SU-DHL-6 (cell line): ENCODE results near the gene HSD17B12.

Experiments
- H2AFZ ChIP-seq: fragments of 200-600 bp; sonication (generic); 2 replicates; pipeline ENCODE4 v1.6.1; 2014; ENCODE audit warnings: low read depth, mild to moderate bottlenecking, moderate library complexity, mixed read lengths, antibody characterized with exemption, low read length; ENCODE audit not compliant: severe bottlenecking
- H3F3A ChIP-seq: fragments of 200-600 bp; shearing (Covaris generic); 2 replicates; pipeline ENCODE4 v1.6.0; 2016; ENCODE audit warnings: antibody characterized with exemption, mild to moderate bottlenecking; ENCODE audit not compliant: insufficient read depth
- H3K27ac ChIP-seq: fragments of 200-600 bp; sonication (generic); 2 replicates; pipeline ENCODE4 v1.5.1; 2016; ENCODE audit warnings: low read depth, mild to moderate bottlenecking, low read length, moderate library complexity, mixed read lengths
- H3K27me3 ChIP-seq: fragments of 200-600 bp; sonication (generic), shearing (Covaris generic); 2 replicates; pipeline ENCODE4 v1.6.0; 2014; ENCODE audit warnings: mild to moderate bottlenecking, low read length
- H3K36me3 ChIP-seq: fragments of 200-600 bp; sonication (generic); 2 replicates; pipeline ENCODE4 v1.6.1; 2014; ENCODE audit warnings: mild to moderate bottlenecking, low read length, mixed read lengths
- H3K4me2 ChIP-seq: fragments of 300-600, 200-600 bp; shearing (Covaris generic), sonication (generic); 2 replicates; pipeline ENCODE4 v1.6.0; 2014; ENCODE audit warnings: low read length, low read depth, mild to moderate bottlenecking; ENCODE audit not compliant: poor library complexity, severe bottlenecking
- H3K4me3 ChIP-seq: fragments of 200-600 bp; sonication (generic); 2 replicates; pipeline ENCODE4 v1.5.1; 2014; ENCODE audit warnings: antibody characterized with exemption, low read length, mild to moderate bottlenecking, mixed read lengths; ENCODE audit not compliant: insufficient read depth, poor library complexity, severe bottlenecking
- H3K79me2 ChIP-seq: fragments of 200-600 bp; sonication (generic); 2 replicates; pipeline ENCODE4 v1.6.1; 2014; ENCODE audit warnings: mild to moderate bottlenecking, low read length, moderate library complexity; ENCODE audit not compliant: insufficient read depth
- H3K9ac ChIP-seq: fragments of 200-600 bp; sonication (generic); 2 replicates; pipeline ENCODE4 v1.7.0; 2014; ENCODE audit warnings: mild to moderate bottlenecking, low read length
- H3K9me2 ChIP-seq: fragments of 200-600 bp; sonication (generic); replicated peaks from 2 replicates; pipeline ENCODE4 v1.6.1; 2014; ENCODE audit warnings: low read length; ENCODE audit not compliant: insufficient read depth
- H3K9me3 ChIP-seq: fragments of 200-600 bp; sonication (generic); 2 replicates; pipeline ENCODE4 v1.6.1; 2014; ENCODE audit warnings: low read length, mixed read lengths; ENCODE audit not compliant: insufficient read depth
- H4K20me1 ChIP-seq: fragments of 200-600 bp; sonication (generic); 2 replicates; pipeline ENCODE4 v1.6.1; 2014; ENCODE audit warnings: low read depth, mild to moderate bottlenecking, antibody characterized with exemption, low read length, moderate library complexity, mixed read lengths
- CTCF ChIP-seq: fragments of 200-600 bp; sonication (generic); IDR thresholded peaks from one replicate; pipeline ENCODE4 v1.5.1; 2017; ENCODE audit warnings: antibody characterized with exemption, mild to moderate bottlenecking, low read length, moderate library complexity; ENCODE audit not compliant: insufficient read depth, poor library complexity, severe bottlenecking
- EZH2phosphoT487 ChIP-seq: fragments of 200-600 bp; sonication (generic), shearing (Covaris generic); conservative IDR thresholded peaks from 2 replicates; pipeline ENCODE4 v1.6.1; 2018; ENCODE audit warnings: mild to moderate bottlenecking, antibody characterized with exemption, low read length, moderate library complexity, mixed read lengths

Gene HSD17B12

GRCh38 chr11:43852057-43852636 is 171.6 kb downstream of the HSD17B12 start:
- H2AFZ ChIP-seq = no peak overlapping the region
- no peak overlapping the region for H3K27ac ChIP-seq
- no peaks in the 10 kb centered on the region for H3K27me3 ChIP-seq
- H3K9ac ChIP-seq = no peak overlapping the region
- H3K9me3 ChIP-seq = no peaks in the 10 kb centered on the region
- H3K36me3 ChIP-seq = peaks cover 9% of the 10 kb centered on the region
- no peaks in the 10 kb centered on the region for H3F3A ChIP-seq
- H3K4me2 ChIP-seq = no peak overlapping the region
- H3K9me2 ChIP-seq = no peaks in the 10 kb centered on the region
- no peaks in the 10 kb centered on the region for H3K79me2 ChIP-seq
- H3K4me3 ChIP-seq = no peak overlapping the region
- TF ChIP-seq EZH2phosphoT487 (no peak), CTCF (peak; percentile 64)
- no peaks in the 10 kb centered on the region for H4K20me1 ChIP-seq

DNA sequence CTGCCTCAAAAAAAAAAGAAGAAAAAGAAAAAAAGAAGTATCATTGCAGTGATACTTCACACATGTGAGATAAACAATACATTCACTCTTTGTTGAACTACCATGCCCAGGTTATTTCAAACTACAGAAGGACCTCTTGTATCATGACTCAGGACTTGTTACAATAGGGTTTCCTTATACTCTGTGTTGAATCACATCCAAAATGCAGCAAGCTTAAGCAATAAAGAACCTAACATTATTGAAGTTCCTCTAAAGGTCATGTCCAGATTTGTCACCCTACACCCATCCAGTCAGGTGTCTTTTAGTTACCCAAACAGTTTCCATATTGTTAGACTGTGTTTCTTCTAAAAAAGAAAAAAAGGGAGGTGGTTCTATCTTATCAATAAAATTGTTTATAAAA is 173.2 kb downstream of the HSD17B12 start:
- Histone ChIP-seq H3K9me2 (no peaks in the 10 kb centered on the region), H3K27me3 (no peaks in the 10 kb centered on the region), H2AFZ (no peak overlapping the region), H3K9ac (no peak overlapping the region), H3K9me3 (no peaks in the 10 kb centered on the region), H3F3A (peaks cover 3% of the 10 kb centered on the region; the same call in 1 of the 2 replicates), H3K4me3 (no peak overlapping the region), H3K4me2 (no peak overlapping the region), H4K20me1 (no peaks in the 10 kb centered on the region), H3K27ac (no peak overlapping the region), H3K36me3 (peaks cover 9% of the 10 kb centered on the region), H3K79me2 (no peaks in the 10 kb centered on the region)
- TF ChIP-seq EZH2phosphoT487 (no peak), CTCF (no peak)

DNA sequence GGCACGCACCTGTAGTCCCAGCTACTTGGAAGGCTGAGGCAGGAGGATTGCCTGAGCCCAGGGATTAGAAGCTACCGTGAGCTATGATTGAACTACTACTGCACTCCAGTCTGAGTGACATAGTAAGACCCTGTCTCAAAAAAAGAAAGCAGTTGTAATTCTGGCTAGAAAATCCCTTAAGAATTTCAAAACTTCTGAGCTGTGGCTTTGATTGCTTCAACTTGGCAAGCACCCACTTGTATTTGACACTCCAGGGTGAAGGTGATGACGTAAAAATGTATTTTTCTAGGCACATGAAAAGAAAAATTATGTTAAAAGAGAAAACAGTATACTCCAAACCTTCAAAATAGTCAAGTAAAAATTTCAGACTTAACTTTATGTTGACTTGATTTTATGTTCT is 176.5 kb downstream of the HSD17B12 start:
- H3K27ac ChIP-seq = no peak overlapping the region
- no peaks in the 10 kb centered on the region for H3K9me3 ChIP-seq
- peaks cover 3% of the 10 kb centered on the region; the same call in 1 of the 2 replicates for H3F3A ChIP-seq
- no peak overlapping the region for H3K4me3 ChIP-seq
- H3K27me3 ChIP-seq = no peaks in the 10 kb centered on the region
- H3K4me2 ChIP-seq = no peak overlapping the region
- no peak overlapping the region for H3K9ac ChIP-seq
- no peaks in the 10 kb centered on the region for H4K20me1 ChIP-seq
- no peak overlapping the region for H2AFZ ChIP-seq
- no peak for TF ChIP-seq EZH2phosphoT487
- TF ChIP-seq CTCF = no peak
- peaks cover 9% of the 10 kb centered on the region for H3K36me3 ChIP-seq
- H3K79me2 ChIP-seq = no peaks in the 10 kb centered on the region
- H3K9me2 ChIP-seq = no peaks in the 10 kb centered on the region
